Measurements from ENCODE around the gene CHN1.
A peak's percentile ranks its signal among the peaks of the same experiment; 100 is the strongest.

The CHN1 gene

DNA sequence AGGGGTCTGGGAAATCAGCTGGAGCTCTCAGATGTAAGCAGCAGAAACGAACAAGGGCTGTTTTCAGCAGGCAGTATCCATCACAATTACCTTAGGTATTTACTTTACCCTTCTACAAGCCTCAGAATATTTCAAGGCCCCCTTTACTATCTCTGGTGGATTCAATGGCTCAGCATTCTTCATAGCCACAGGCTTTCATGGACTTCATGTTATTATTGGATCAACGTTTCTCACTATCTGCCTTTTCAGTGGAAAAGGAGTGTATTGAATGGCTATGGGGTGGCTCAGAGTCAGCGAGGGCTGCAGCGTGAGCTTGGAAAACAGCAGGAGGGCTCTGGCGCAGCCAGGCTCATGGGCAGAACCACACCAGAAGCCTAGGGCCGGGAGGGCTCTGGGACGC, 224.3 kb downstream of the CHN1 start:
- no peak for DNase-seq

DNA sequence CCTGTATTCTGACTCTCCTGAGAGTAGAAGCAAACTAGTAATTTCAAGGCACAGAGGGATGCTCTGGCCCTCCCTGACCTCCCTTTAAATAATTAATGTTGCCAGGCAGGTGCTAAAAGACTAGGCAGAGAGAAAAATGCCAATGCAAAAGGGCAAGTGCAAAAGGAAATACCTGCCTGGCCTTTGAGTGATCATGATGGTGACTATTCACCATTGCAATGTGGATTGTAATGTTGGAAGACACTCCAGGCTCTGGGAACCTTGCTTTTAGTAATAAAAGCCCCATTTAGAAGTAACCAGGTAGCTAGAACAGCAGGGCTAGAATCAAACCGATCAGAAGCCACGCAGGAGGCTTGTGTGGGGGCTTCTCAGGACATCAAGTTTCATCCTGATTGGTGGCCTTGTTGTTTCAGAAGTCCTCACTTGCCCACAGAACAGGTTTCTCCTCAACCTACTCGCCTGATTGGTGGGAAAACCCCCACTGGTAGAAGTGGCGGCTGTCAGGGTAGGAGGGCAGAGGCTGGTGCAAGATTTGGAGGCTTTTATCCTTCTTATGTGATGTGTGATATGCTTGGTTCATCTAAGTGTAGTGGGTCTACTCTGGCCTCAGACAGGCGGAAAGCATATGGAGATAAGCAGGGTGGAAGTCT, 224.9 kb downstream of the CHN1 start:
- DNase-seq = no peak

DNA sequence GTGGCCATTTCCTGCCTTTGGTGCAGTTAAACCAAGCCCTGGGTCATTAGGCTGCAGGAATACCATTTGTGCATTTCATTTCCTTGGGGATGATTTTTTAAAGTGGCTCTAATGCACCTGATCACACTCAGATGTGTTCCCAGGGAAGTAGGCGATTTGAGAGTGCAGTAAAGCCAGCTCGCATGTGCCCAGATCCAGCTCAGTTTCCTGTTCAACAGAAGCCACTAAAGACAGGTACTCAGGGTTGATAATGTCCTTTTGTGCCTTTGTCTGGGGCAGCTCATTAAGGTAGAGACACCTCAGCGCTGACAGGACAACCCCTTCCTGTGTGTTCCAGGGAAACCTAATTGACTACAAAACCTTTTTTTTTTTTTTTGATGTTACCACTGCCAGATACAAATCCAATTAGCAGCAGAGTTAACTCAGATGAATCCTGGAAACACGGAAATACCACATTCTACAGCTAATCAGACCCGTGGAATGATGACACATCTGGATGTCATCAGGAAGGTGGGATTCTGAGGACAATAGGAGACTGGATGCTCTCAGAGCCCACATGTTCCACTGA, 225.7 kb downstream of the CHN1 start:
- DNase-seq = peak; percentile 3

DNA sequence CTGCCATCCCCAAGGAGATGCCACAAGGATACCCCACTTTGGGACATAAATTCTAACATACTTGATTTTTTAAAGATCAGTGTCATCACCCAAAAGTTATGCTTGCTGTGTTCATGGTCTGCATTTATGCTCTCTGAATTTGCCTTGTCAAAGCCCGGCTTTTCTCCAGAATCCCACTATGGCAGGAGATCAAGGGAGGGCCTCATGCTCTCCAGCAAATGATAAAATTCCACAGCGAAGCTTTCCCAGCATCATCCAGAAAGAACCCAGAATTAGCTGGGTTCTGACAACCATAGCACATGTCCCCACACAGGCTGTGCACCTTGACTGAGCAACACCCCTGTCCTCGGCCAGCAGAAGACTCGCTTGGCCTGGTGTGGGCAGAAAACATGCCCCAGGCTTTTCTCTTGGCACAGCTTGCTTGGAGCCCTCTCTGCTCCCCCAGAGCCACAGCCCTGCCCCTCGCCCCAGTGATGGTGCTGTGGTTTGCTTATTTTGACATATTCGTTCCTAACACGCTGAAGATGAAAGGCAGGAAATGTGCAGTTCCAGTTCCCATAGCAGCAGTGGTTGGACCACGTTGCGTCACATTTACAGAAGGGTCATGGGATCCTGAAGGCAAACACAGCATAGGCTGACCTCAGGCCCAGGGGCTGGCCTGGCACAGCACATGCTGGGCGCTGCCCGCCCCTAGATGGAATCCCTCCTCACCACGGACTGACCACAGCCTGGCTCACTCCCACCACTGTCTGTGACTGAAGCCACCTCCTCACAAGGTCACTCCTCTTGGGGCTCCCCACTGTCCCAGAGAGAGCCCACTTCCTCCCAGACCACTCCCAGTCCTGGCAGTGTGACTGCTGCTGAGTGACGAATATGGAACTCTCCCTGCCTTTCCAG, 226.8 kb downstream of the CHN1 start:
- DNase-seq = no peak

DNA sequence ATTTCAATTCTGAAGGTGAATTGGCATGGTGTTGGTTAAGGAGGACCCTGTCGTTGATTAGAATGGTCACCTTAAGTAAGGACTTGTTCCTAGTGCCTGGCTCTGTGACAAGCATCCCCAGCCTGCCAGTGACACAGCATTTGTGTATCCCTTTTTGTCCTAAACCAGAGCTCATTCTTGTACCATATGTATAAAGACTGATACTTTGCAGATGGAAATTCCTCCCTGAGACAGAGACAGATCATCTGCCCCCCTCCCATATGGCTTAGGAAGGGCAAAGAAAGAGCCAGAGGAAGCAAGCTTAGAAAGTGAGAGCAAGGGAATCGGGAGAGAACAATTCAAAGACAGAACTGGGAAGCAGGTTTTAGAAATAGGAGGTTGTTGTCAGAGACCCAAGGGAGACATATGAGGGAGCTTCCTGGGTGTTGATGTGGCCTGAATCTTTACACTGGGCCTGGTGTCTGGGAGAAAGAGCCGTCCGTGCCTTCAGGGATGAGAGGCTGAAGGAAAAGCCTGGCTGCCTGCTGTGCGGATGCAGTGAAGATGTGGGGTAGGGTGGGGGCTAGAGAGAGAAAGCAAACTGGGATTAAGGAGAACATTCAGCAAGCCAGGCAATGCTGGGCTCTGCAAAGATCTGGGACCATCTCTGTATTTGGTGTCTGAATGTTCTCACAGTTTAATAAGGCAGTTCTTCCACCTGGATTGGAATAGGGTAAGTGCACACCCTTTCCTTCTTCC, 227.7 kb downstream of the CHN1 start:
- DNase-seq = no peak

DNA sequence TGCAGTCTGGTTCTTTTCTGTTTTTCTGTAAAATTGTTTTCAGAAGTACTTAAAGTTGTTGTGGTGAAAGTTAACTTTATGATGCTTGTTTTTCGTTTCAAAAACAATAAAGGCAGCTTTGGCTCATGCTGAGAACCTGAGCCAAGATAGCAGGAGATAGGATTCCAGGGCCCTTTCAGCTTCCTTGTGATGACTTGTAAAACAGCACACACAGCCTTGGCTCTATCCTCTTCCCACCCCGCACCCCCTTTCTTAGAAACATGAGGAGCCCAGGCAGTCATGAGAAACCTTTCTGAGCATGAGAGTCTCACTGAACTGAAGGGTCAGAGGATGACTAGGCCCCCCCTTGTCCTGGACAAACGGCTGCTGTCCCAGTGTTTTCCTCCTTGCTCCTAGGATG, 228.5 kb downstream of the CHN1 start:
- no peak for DNase-seq

DNA sequence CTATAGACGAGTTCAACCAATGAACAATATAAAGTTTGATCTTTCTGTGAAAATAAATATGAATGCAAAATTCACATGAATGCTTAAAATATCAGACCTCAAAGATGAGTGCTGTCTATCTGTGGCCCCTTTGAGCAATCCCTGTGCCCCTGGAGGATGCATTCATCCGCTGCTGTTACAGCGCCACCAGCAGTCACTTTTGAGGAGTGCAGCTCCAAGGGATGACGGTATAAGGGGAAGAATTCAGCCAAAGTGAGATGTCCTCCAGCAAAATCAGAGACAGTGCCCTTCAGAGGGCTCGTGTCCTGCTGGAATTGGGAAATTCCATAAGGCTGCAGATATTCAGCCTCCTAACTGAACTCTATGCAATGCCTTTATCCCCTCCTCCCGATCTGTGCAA, 229.0 kb downstream of the CHN1 start:
- no peak for DNase-seq

DNA sequence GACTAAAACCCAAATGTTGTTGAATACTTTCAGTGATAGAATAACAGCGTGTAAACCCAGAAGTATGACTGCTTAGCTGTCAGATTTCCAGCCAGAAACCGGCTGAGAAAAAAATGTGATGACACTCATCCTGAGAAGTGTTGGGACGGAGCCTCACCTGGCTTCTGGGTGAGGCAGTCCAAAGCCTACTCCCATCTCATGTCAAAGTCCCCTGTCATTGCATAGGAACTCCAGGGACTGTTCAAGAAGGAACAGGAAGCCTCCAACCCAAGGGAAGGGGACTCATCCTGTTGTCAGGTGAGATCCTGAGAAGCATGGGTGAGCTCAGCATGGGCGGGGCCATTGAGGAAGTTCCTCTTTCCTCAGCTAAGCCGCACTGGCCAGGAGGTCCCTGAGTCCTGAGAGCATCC, 229.6 kb downstream of the CHN1 start:
- DNase-seq = no peak

DNA sequence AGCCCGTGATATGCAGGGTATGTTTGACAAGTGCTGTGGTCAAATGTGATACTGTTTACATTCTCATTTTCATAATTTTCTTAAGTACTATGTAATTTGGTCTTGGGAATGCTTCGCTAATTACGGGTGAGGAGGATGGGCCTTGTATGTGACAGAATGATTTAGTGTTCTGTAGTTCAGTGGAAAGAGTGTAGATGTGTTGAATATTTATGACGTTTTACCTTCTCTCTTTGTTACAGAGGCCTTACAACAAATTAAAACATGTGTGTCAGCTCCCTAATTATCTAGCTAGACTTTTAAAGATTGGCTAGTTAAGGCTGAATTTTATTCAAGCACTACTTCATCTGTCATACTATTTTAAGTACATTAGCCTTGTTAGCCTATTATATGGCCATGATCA, 230.3 kb downstream of the CHN1 start:
- peak; percentile 68 for DNase-seq

DNA sequence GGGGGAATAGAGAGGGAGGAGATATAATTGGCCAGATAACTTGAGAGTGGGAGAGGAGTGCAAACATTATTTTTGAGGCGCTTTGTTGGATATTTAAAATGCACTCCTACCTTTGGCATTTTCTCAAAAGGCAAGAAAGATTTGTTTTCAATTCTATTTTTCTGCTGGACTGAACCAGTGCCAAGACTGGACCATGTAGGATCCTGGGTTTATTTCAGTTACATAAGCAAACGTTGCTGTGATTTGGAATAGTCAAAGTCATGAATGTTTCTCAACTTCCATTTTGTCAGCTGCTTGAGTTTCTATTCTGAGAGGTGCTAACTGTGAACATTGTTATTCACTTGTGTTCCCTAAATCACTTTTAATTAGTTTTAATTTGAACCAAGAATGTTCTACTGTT, 232.0 kb downstream of the CHN1 start:
- DNase-seq = no peak

DNA sequence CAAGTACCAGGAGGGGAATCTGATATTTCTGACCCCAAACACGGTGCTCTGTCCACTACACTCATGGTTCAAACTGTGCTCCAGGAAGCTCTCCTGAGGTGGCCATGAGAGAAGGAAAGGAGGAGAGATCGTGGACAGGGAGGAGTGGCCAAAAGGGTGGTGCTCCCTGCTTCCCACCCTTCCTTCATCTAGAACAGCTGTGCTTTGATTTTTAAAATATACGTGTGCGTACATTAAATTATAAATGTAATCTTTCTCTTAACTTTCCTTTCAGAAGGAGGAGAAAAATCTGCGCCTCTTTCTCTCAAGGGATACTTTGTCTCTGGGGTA, 232.7 kb downstream of the CHN1 start:
- DNase-seq = no peak

DNA sequence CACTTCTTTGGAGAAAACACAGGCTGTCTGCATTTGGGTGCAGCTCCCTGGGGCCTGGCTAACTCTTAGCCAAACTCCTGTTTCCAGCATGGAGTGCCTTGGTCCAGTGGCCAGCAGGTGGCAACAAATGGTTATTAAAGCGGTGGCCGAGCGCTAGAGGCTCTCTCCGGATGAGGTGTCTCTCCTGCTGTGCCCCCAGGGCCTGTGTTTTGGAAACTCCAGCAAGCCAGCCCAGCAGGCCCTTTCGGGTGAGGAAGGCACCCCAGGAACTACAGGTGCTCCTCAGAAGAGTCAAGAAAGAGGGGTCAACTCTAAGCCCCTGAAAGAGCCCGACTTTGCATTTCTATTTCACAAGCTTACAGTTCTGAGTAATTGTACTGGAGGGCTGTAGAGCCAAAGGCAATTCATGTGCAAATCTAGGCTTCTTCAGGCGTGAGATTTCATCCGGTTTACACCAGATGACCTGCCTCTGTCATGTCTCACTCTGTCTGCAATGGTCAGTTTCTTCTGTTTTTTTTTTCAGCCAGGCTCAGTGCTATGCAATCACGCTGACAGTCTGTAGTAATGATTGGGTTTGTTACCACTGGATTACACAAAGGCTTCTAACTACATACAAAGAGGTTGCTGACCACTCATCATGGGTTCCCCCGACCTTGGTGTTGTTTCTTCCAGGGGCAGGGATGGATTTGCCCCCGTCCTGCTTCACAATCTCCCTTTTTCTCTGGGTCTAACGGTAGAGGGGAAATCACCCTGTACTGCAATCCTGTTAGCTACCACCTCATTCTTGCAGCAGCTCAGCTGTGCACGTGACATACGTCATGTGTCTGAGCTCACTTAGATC, 233.3 kb downstream of the CHN1 start:
- peak; percentile 37 for DNase-seq

DNA sequence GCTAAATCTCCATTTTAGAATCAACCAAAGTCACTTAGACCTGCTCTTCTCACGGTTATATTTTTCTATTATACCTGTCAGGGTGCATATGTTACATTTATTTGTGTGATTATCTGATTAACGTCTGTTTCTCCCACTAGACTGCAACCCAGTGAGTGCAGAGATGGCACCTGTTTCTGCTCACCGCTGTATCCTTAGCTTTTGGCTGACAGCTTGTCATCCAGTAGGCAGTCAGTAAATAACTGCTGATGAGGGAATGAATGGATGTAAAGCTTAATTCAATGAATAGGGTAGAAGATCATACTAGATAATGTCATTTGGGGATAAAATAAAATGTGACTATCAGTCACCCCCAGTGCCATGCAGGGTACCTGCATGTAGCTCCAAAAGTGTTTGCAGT, 234.0 kb downstream of the CHN1 start:
- no peak for DNase-seq

DNA sequence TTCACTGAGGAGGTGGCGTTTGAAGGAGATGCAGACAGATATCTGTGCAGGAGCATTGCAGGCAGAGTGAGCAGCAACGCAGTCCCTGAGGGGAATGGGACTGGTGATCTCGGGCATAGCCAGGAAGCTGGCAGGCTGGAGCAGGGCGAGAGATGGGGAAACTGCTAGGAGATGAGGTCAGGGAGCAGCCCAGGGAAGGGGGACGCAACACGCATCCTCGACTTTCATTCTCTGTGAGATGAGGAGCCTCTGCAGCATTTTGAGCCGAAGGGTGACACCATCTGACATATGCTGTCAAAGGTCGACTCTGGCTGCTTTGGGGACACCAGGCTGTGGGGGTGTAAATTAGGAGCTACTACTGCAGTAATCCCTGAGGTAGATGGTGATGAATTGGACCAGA, 236.6 kb downstream of the CHN1 start:
- DNase-seq = no peak

DNA sequence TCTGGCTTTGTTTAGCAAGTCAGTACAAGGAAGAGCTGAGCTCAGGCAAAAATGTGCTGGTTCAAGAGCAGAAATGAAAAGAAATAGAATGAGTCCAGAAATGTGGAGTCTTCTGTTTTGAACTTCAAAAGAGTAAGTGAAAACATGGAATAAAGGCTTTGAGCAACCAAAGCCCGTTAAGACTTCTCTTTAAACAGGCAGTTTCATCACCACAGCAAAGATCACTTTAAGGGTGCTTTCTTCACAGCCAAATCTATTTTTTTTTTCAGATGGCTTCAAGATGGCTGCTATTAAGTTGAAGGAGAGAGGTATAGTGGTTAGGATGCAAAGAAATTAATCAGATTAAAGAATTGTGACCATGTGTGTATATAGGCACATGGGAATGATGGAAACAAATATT, 238.9 kb downstream of the CHN1 start:
- no peak for DNase-seq

DNA sequence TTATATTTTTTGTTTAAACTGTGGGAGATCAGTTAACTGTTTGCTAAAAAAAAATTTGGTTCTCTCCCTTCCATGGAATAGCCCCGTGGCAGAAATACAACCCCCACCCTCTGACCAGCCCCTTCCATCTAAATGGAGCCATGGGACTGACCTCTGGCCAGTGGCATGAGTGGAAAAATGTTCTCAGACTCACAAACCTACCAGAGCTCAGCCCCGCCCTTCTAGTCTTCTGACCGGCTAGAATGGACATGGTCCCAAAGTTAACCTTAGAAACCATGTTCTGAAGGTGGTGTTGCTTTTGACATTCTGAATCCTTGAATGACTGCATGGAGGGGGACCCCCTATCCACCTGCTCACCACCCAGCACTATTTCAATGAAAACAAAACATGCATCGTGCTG, 239.6 kb downstream of the CHN1 start:
- no peak for DNase-seq

DNA sequence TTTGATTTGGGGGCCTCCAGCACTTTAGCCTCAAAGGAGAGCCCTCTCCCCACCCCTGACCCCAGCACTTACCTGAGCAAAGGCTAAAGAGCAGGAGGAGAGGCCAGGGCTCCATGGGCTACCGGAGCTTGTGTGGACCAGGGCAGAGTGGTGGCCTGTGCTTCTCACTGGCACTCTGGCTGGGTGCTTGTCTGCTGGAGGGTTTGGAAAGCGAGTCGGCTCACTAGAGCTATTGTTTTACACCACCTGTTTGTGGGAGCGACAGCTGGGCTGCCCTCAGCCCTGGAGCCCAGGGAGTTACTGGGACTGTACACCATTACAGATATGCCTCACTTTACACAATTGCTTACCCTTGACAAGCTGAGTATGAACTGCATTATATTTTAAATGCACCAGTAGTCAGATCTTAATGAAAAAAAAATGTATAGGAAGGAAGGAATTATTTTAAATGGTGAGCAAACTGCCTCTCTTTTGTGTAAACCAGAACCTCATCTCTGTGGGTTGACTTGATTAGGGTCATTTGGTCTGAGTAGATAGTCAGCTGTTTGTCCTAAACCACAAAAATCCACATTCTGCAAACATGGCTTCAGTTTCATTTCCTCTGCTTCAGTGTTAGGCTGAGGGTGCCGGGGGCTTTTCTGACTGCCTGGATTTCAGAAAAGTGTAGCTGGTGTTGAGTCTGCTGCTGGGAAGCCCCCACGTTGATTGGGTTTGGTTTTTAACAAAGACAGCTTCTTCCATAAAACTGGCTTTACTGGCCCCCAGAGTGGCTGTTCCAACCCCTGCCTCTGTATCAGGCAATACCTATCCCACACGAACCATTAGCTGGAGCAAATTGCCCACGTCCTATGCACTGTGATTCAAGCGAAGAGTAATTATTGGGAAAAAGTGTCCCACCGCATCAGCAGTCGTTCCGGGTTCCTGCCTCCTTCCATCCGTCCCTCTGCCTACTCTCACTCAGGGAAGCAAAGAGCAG, 240.6 kb downstream of the CHN1 start, which contains the start of gene CHRNA1:
Gene CHRNA1, minus strand, starts transcription at position 193 of the 976 bp plus-strand sequence. Its CDS starts 78 bp downstream, at position 115.
- DNase-seq = peak; percentile 29

DNA sequence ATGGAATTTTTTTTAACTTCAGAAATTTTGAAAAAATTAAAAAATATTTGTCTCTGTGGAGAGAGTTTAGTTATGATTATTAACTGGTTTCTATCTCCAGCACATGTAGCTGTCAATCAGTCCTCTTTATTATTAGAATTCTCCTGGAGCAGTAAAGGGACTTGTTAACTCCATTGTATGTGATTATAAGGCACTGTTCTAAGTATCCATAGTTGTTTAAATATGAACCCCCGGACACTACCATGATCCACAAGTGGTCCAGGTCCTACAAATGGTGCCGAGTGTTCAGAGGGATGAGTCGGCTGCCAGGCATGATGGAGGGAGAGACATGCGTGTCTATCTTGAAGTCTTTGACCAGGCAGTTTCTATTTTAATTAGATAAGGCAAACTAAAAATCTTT, 241.4 kb downstream of the CHN1 start:
- no peak for DNase-seq

DNA sequence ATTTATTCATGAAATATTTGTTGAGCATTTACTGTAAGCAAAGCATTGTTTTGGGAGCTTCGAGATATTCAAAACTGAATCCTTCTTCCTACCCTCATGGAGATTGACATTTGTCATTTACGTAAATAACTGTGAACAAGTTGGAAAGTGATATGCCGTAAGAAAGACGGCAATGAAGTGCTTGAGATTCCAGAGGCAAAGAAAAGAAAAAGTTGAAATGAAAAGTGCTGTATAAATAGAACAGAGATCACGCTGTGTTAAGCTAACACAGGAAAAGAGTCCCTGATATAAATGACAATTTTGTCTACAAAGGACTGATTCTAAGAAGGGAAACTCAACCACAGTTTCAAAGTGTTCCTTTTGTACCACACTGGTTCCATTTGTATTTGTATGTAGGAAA, 242.7 kb downstream of the CHN1 start:
- DNase-seq = no peak

DNA sequence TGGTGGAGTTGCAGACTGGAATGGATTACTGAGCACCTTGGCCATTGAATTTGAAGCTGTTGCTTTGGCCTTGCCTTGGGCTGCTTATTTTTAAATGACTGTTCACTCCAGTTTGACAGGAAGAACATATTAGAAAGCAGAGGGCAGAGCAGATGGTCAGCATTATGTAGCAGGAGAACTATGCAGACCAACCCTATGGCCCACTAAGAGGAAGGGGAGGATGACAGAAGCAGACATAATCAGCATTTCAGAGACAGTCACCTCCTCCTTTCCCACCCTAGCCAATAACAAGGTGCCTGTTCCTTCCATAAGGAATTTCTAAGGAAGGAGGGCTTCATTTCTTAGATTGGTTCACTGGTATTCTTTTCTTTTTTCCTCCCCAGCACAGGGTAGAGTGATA, 243.3 kb downstream of the CHN1 start:
- no peak for DNase-seq

DNA sequence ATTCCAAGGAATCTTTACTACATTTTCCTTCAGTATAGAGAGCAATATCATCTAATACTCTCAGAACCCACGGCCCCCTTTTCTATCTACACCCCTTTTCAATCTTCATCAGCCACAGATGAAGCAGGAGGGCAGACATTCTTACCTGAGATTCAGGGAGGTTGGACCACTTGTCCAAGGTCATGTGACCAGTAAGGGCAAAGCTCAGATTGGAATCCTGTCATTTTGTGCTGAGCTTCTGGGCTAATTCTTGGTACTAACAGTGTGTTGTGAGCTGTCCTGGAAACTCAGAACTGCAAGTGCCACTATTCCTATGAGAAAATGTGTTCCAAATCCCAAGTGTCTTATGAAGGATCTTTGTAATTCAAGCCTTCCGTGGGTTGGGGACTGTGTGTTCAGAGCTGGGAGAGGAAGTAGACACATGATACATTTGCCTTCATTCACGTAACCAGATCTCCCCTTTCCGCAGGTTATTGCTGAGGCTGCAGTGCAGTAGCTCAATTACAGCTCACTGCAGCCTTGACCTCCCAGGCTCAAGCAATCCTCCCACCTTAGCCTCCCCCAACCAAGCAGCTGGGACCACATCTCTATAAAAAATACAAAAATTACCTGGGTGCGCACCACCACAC, 244.2 kb downstream of the CHN1 start:
- DNase-seq = no peak

All from NCI-H1105 treated with DMSO at 0.1 percent for 48 hours (cell line).